A549 (cell line): ENCODE data around the gene ZBTB38. TPM values are rescaled to one million over a fixed set of nuclear protein-coding genes. Genes with fewer than 3 reads are reported as not detected.

Source experiments
- ATAC-seq, 2 experiments: fragments of 200-7000 bp in 1 of 2; fragments of >200 bp in 1 of 2; cut with Nextera tagmentation in 1 of 2; cut with Tn5 transposase in 1 of 2; 3 replicates each; pipeline versions ENCODE4 v1.8.0 to v1.9.1; 2018 to 2020; ENCODE audit warnings: mild to moderate bottlenecking in 1 of 2, moderate library complexity in 1 of 2
- CTCF ChIA-PET: fragments of 300-600 bp; sonication (Branson Sonifier 250); formaldehyde crosslinking; extraction: SDS; loops from one replicate; lab custom pipeline; 2021; ENCODE audit warnings: antibody characterized with exemption, inconsistent platforms; lab: Yijun Ruan, JAX
- POLR2A ChIA-PET: fragments of 350-600 bp; formaldehyde crosslinking; extraction: SDS; loops from one replicate; lab custom pipeline; 2021; ENCODE audit warnings: antibody characterized with exemption, inconsistent platforms; lab: Yijun Ruan, JAX
- DNase-seq, 2 experiments: peaks; one replicate each; pipeline versions ENCODE4 v3.0.0 to v3.0.0-alpha.2; 2011 to 2016; ENCODE audit warnings: low read depth in 1 of 2, low spot score in 1 of 2
- FAIRE-seq: peaks from 2 replicates; lab custom pipeline; 2011; peaks lifted over from hg19 to GRCh38; lab: Jason Lieb, UNC
- H3K27ac ChIP-seq, 2 experiments: fragments of >200 bp; sonication (Bioruptor Twin); formaldehyde crosslinking; 3 replicates each; pipeline ENCODE4 v1.5.1; 2016 to 2017
- H3K4me1 ChIP-seq: fragments of >200 bp; sonication (Bioruptor Twin); formaldehyde crosslinking; 3 replicates; pipeline ENCODE4 v1.6.1; 2016
- H3K4me2 ChIP-seq: fragments of >200 bp; sonication (Bioruptor Twin); formaldehyde crosslinking; 3 replicates; pipeline ENCODE4 v1.6.1; 2016
- H3K4me3 ChIP-seq: fragments of >200 bp; sonication (Bioruptor Twin); formaldehyde crosslinking; 3 replicates; pipeline ENCODE4 v1.5.1; 2016
- H3K9me3 ChIP-seq: fragments of >200 bp; sonication (Bioruptor Twin); formaldehyde crosslinking; 3 replicates; pipeline ENCODE4 v1.6.1; 2016
- CHD2 ChIP-seq: fragments of 150-350 bp; IDR thresholded peaks from 2 replicates; pipeline ENCODE4 v1.6.1; 2014; ENCODE audit warnings: low read length; ENCODE audit not compliant: partially characterized antibody
- CTCF ChIP-seq: fragments of >200 bp; sonication (Bioruptor Twin); formaldehyde crosslinking; IDR thresholded peaks from 3 replicates; pipeline ENCODE4 v1.5.1; 2016
- E2F6 ChIP-seq: IDR thresholded peaks from 2 replicates; pipeline ENCODE4 v1.6.1; 2012; ENCODE audit warnings: low read depth, borderline replicate concordance
- EHF ChIP-seq: fragments of 250-450 bp; sonication (Bioruptor Pico); IDR thresholded peaks from 2 replicates; pipeline ENCODE4 v1.5.0; 2020; ENCODE audit warnings: mild to moderate bottlenecking
- EHMT2 ChIP-seq: fragments of 200-600 bp; sonication (generic); IDR thresholded peaks from 2 replicates; pipeline ENCODE4 v1.6.1; 2016; ENCODE audit warnings: antibody characterized with exemption, low read depth, mild to moderate bottlenecking, moderate library complexity
- ELK1 ChIP-seq: fragments of 150-350 bp; IDR thresholded peaks from 2 replicates; pipeline ENCODE4 v1.6.1; 2014; ENCODE audit warnings: low read depth, mild to moderate bottlenecking, low read length
- EP300 ChIP-seq, 2 experiments: fragments of >200 bp; sonication (Bioruptor Twin); formaldehyde crosslinking; IDR thresholded peaks; 2 replicates in 1 of 2; 3 replicates in 1 of 2; pipeline ENCODE4 v1.6.1; 2016 to 2017
- ESRRA ChIP-seq: fragments of 150-350 bp; IDR thresholded peaks from 2 replicates; pipeline ENCODE4 v1.6.1; 2014; ENCODE audit warnings: mild to moderate bottlenecking, low read length, borderline replicate concordance
- FOSB ChIP-seq: fragments of 250-450 bp; sonication (Bioruptor Pico); IDR thresholded peaks from 2 replicates; pipeline ENCODE4 v1.5.0; 2020; ENCODE audit warnings: mild to moderate bottlenecking, moderate library complexity
- FOSL2 ChIP-seq, 2 experiments: fragments of 450-650 bp in 1 of 2; fragments of >200 bp in 1 of 2; sonication (Bioruptor Twin) in 1 of 2; formaldehyde crosslinking; IDR thresholded peaks; 2 replicates each; pipeline versions ENCODE4 v1.5.0 to v1.6.1; 2016 to 2020; ENCODE audit warnings: mild to moderate bottlenecking in 1 of 2, moderate library complexity in 1 of 2
- FOXS1 ChIP-seq: fragments of 250-450 bp; sonication (Bioruptor Pico); IDR thresholded peaks from 2 replicates; pipeline ENCODE4 v1.5.0; 2020; ENCODE audit warnings: mild to moderate bottlenecking, moderate library complexity
- HDAC2 ChIP-seq: fragments of 200-600 bp; sonication (generic); IDR thresholded peaks from 2 replicates; pipeline ENCODE4 v1.6.1; 2016
- HEYL ChIP-seq: fragments of 250-450 bp; sonication (Bioruptor Pico); IDR thresholded peaks from 2 replicates; pipeline ENCODE4 v1.8.0; 2021; ENCODE audit warnings: mild to moderate bottlenecking, moderate library complexity
- HOXA7 ChIP-seq: fragments of 250-450 bp; sonication (Bioruptor Pico); IDR thresholded peaks from 2 replicates; pipeline ENCODE4 v1.5.0; 2020; ENCODE audit warnings: mild to moderate bottlenecking, moderate library complexity
- HOXB5 ChIP-seq: fragments of 250-450 bp; sonication (Bioruptor Pico); IDR thresholded peaks from 2 replicates; pipeline ENCODE4 v1.5.0; 2020; ENCODE audit warnings: mild to moderate bottlenecking, moderate library complexity
- JUN ChIP-seq, 2 experiments: fragments of >200 bp; sonication (Bioruptor Twin); formaldehyde crosslinking; IDR thresholded peaks; 2 replicates in 1 of 2; 3 replicates in 1 of 2; pipeline ENCODE4 v1.6.1; 2016 to 2017
- MAFK ChIP-seq: fragments of 450-650 bp; IDR thresholded peaks from 2 replicates; pipeline ENCODE4 v1.6.1; 2014; ENCODE audit not compliant: partially characterized antibody
- MAX ChIP-seq: IDR thresholded peaks from 2 replicates; pipeline ENCODE4 v1.6.1; 2012
- MAZ ChIP-seq: fragments of 150-350 bp; IDR thresholded peaks from 2 replicates; pipeline ENCODE4 v1.6.1; 2014; ENCODE audit warnings: antibody characterized with exemption, low read depth, low read length, borderline replicate concordance
- MYC ChIP-seq: IDR thresholded peaks from 2 replicates; pipeline ENCODE4 v1.6.1; 2012; ENCODE audit warnings: mild to moderate bottlenecking, inconsistent platforms, low read length, improper control_type of control experiment, borderline replicate concordance
- NPAS2 ChIP-seq: fragments of 250-450 bp; sonication (Bioruptor Pico); IDR thresholded peaks from 2 replicates; pipeline ENCODE4 v1.8.0; 2022; ENCODE audit warnings: mild to moderate bottlenecking, moderate library complexity, borderline replicate concordance
- NR3C1 ChIP-seq: fragments of >200 bp; sonication (Bioruptor Twin); formaldehyde crosslinking; IDR thresholded peaks from 3 replicates; pipeline ENCODE4 v1.6.1; 2017
- PBX3 ChIP-seq: IDR thresholded peaks from 2 replicates; pipeline ENCODE4 v1.6.1; 2012
- PHF8 ChIP-seq: fragments of 200-600 bp; sonication (generic); IDR thresholded peaks from 2 replicates; pipeline ENCODE4 v1.6.1; 2016; ENCODE audit warnings: low read depth, mild to moderate bottlenecking, antibody characterized with exemption, moderate library complexity, borderline replicate concordance
- POLR2A ChIP-seq: IDR thresholded peaks from 2 replicates; pipeline ENCODE4 v1.6.1; 2012; ENCODE audit warnings: mild to moderate bottlenecking, low read length
- POLR2AphosphoS2 ChIP-seq: conservative IDR thresholded peaks from 2 replicates; pipeline ENCODE4 v1.6.1; 2012; ENCODE audit warnings: low read length, improper control_type of control experiment, inconsistent platforms
- RAD21 ChIP-seq, 2 experiments: fragments of >200 bp in 1 of 2; sonication (Bioruptor Twin) in 1 of 2; formaldehyde crosslinking in 1 of 2; IDR thresholded peaks in 1 of 2; conservative IDR thresholded peaks in 1 of 2; 2 replicates in 1 of 2; 3 replicates in 1 of 2; pipeline ENCODE4 v1.6.1; 2012 to 2018; ENCODE audit warnings: inconsistent platforms in 1 of 2
- RCOR1 ChIP-seq: fragments of 150-350 bp; IDR thresholded peaks from 2 replicates; pipeline ENCODE4 v1.6.1; 2014; ENCODE audit warnings: antibody characterized with exemption, low read length, low read depth
- SMC3 ChIP-seq: fragments of >200 bp; sonication (Bioruptor Twin); formaldehyde crosslinking; IDR thresholded peaks from 3 replicates; pipeline ENCODE4 v1.6.1; 2018; ENCODE audit warnings: inconsistent platforms
- SREBF2 ChIP-seq: fragments of 450-650 bp; IDR thresholded peaks from 2 replicates; pipeline ENCODE4 v1.6.1; 2014; ENCODE audit warnings: mild to moderate bottlenecking, moderate library complexity
- TFCP2L1 ChIP-seq: fragments of 250-450 bp; sonication (Bioruptor Pico); IDR thresholded peaks from 2 replicates; pipeline ENCODE4 v1.5.0; 2021; ENCODE audit warnings: mild to moderate bottlenecking
- ZC3H11A ChIP-seq: fragments of 450-650 bp; IDR thresholded peaks from 2 replicates; pipeline ENCODE4 v1.6.1; 2014; ENCODE audit warnings: antibody characterized with exemption, mild to moderate bottlenecking
- ZFP36 ChIP-seq: fragments of 450-650 bp; IDR thresholded peaks from 2 replicates; pipeline ENCODE4 v1.6.1; 2014; ENCODE audit warnings: borderline replicate concordance; ENCODE audit not compliant: partially characterized antibody
- ZNF302 ChIP-seq: fragments of 250-450 bp; sonication (Bioruptor Pico); IDR thresholded peaks from 2 replicates; pipeline ENCODE4 v1.9.0; 2021; ENCODE audit warnings: inconsistent platforms, mild to moderate bottlenecking, moderate library complexity
- WGBS: methylation state at CpG from one replicate; pipeline ENCODE4 v1.1.6; 2017; ENCODE audit errors: missing lambda C conversion rate; 5-methylcytosine and 5-hydroxymethylcytosine counted together
- polyA plus RNA-seq, 4 experiments: library from polyadenylated mRNA; depleted of rRNA in 3 of 4; stranded (reverse); fragments of >200 nt; fragmentation: RNase III in 1 of 4; extraction: RNeasy Plus Mini Kit Qiagen cat#74134 plus additional on column Dnase treatment in 1 of 4; gene quantifications; 2 replicates in 3 of 4; 3 replicates in 1 of 4; pipeline ENCODE4 v1.2.3, GENCODE V29; 2011 to 2017
- TF ChIP-seq, protein P1 (sequence below): fragments of 250-450 bp; sonication (Bioruptor Pico); IDR thresholded peaks from 2 replicates; pipeline ENCODE4 v1.5.0; 2021; ENCODE audit warnings: mild to moderate bottlenecking, moderate library complexity, borderline replicate concordance

Gene ZBTB38
- polyA plus RNA-seq, 2 of the 4 experiments (the other 2 are of a cell fraction) = 72.0 to 110 TPM

DNA sequence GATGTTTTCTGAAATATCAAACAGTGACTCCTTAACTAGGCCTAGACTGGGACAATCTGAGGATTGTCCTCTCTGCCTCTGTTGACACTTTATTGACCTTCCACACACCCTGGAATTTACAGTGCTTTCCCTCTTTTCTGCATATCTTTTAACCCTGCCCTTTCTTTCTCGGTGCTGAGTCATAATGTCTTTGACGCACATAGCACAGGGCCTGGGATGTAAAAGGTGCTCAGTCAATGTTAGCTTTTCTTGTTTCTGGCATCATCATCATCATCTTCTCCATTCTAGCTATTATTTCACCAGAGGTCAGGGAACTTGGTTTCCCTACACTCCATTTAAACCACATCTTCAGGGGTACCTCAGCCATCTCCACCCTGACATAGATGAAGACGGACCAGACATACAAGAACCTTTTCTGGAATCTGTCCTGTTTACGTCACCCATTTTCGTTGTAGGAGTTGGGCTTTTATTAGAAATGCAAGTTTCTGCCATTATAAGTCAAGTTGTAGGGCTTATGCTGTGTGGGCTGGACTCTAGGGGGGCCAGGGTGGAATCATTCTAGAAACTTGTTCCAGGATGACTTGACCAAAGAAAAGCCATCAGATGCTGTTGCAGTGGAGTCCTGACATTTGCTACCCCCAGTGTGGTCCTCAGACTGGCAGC, 46.6 kb downstream of the ZBTB38 start:
- FAIRE-seq (peak; percentile 80), DNase-seq (peak; percentile 41 to 96), ATAC-seq (peak; percentile 57 to 77)
- Histone ChIP-seq H3K4me3 (no peak overlapping the region), H3K4me2 (peak overlapping the region; percentile 86), H3K9me3 (peaks cover 6% of the 10 kb centered on the region; the same call in 2 of the 3 replicates), H3K27ac (peak overlapping the region; percentile 99 to 100), H3K4me1 (peaks cover 76% of the 10 kb centered on the region)
- ChIA-PET POLR2A (interaction anchor here (1.0 kb wide), 2 partner anchors 46 to 48 kb away, joined by 3 read pairs; partner anchors contain the start of gene ZBTB38), CTCF (interaction anchor here (0.8 to 3.2 kb wide), 3 partner anchors 40 to 103 kb away, joined by 3 to 11 read pairs (median 4); no protein-coding TSS in a partner anchor)
- 35% methylated on average over 5 of the region's 5 CpGs for WGBS
- TF ChIP-seq HOXB5 (CRISPR knock-in tag) = peak; percentile 92
- TF ChIP-seq FOSL2 (IDR thresholded peaks at IDR 0.05) = peak; percentile 77
- peak; percentile 95 for TF ChIP-seq FOSL2 (CRISPR knock-in tag; IDR thresholded peaks at IDR 0.05)
- TF ChIP-seq PHF8 = no peak
- TF ChIP-seq EHMT2 = no peak
- TF ChIP-seq HEYL (CRISPR knock-in tag) = peak; percentile 90
- no peak for TF ChIP-seq MYC
- TF ChIP-seq NPAS2 = peak; percentile 68; the same call in 1 of the 2 replicates
- no peak for TF ChIP-seq RCOR1
- TF ChIP-seq JUN (IDR thresholded peaks at IDR 0.05) = peak; percentile 91 to 95
- peak; percentile 30 to 52 for TF ChIP-seq RAD21 (conservative IDR thresholded peaks at IDR 0.05 in 1 of 2, IDR thresholded peaks at IDR 0.05 in 1 of 2)
- TF ChIP-seq ELK1 = no peak
- no peak for TF ChIP-seq CHD2
- peak; percentile 81; the same call in 1 of the 2 replicates for TF ChIP-seq FOSB
- TF ChIP-seq SMC3 = peak; percentile 36
- TF ChIP-seq, protein P1, sequence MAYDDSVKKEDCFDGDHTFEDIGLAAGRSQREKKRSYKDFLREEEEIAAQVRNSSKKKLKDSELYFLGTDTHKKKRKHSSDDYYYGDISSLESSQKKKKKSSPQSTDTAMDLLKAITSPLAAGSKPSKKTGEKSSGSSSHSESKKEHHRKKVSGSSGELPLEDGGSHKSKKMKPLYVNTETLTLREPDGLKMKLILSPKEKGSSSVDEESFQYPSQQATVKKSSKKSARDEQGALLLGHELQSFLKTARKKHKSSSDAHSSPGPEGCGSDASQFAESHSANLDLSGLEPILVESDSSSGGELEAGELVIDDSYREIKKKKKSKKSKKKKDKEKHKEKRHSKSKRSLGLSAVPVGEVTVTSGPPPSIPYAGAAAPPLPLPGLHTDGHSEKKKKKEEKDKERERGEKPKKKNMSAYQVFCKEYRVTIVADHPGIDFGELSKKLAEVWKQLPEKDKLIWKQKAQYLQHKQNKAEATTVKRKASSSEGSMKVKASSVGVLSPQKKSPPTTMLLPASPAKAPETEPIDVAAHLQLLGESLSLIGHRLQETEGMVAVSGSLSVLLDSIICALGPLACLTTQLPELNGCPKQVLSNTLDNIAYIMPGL (CRISPR knock-in tag) = peak; percentile 76; the same call in 1 of the 2 replicates
- peak; percentile 77 for TF ChIP-seq MAX
- no peak for TF ChIP-seq NR3C1
- TF ChIP-seq ZC3H11A = no peak
- no peak for TF ChIP-seq CTCF
- peak; percentile 61; the same call in 1 of the 2 replicates for TF ChIP-seq FOXS1 (CRISPR knock-in tag)
- no peak for TF ChIP-seq POLR2AphosphoS2
- peak; percentile 93 for TF ChIP-seq HOXA7 (CRISPR knock-in tag)
- no peak for TF ChIP-seq SREBF2
- peak; percentile 62; the same call in 1 of the 2 replicates for TF ChIP-seq PBX3
- peak; percentile 95 to 96 for TF ChIP-seq EP300 (IDR thresholded peaks at IDR 0.05)
- no peak for TF ChIP-seq HDAC2
- TF ChIP-seq MAZ = no peak
- peak; percentile 77 for TF ChIP-seq TFCP2L1 (CRISPR knock-in tag)
- TF ChIP-seq ZFP36 = no peak
- TF ChIP-seq MAFK = peak; percentile 98
- no peak for TF ChIP-seq ESRRA
- TF ChIP-seq ZNF302 (CRISPR knock-in tag) = peak; percentile 89
- TF ChIP-seq POLR2A = no peak
- peak; percentile 96 for TF ChIP-seq EHF (CRISPR knock-in tag)
- TF ChIP-seq E2F6 = peak; percentile 43; the same call in 1 of the 2 replicates
